HepG2 (cell line): ENCODE data around the gene CACNA2D3. TPM values are rescaled to one million over a fixed set of nuclear protein-coding genes. Genes with fewer than 3 reads are reported as not detected.

ENCODE experiments used
- ATAC-seq: fragments of 200-7000 bp; cut with Tn5 transposase; 3 replicates; pipeline ENCODE4 v1.9.1; 2020; ENCODE audit warnings: mild to moderate bottlenecking, moderate library complexity
- BruUV-seq: library from RNA; stranded (reverse); fragments of 400-500 nt; replicated peaks from 2 replicates; lab custom pipeline; 2021; lab: Mats Ljungman, UMichigan
- CTCF ChIA-PET: fragments of 300-600 bp; formaldehyde crosslinking; extraction: SDS; loops from one replicate; lab custom pipeline; 2021; ENCODE audit warnings: low total read pairs, inconsistent platforms, low intra/inter-chr PET ratio; lab: Yijun Ruan, JAX
- POLR2A ChIA-PET: fragments of 350-600 bp; sonication (Branson Sonifier 250); formaldehyde crosslinking; loops from one replicate; lab custom pipeline; 2020; ENCODE audit warnings: antibody characterized with exemption, inconsistent platforms; lab: Yijun Ruan, JAX
- DNase-seq: peaks from one replicate; pipeline ENCODE4 v3.0.0-alpha.2; 2015; ENCODE audit warnings: low spot score
- FAIRE-seq: peaks from 3 replicates; lab custom pipeline; 2011; peaks lifted over from hg19 to GRCh38; lab: Jason Lieb, UNC
- H2AFZ ChIP-seq: one replicate; pipeline ENCODE4 v1.6.1; 2011; ENCODE audit warnings: low read length, inconsistent platforms
- H3K27ac ChIP-seq: fragments of 300-600 bp; 3 replicates; pipeline ENCODE4 v1.8.0; 2011; ENCODE audit warnings: mixed run types, mild to moderate bottlenecking, mixed read lengths, low read length, inconsistent platforms; ENCODE audit not compliant: insufficient read depth; ENCODE audit errors: extremely low read length
- H3K27me3 ChIP-seq, 2 experiments: fragments of 200-600 bp in 1 of 2; 2 replicates in 1 of 2; 3 replicates in 1 of 2; pipeline versions ENCODE4 v1.6.0 to v1.8.0; 2011; ENCODE audit warnings: low read length in 2 of 2, mild to moderate bottlenecking in 2 of 2, moderate library complexity in 2 of 2, inconsistent platforms in 1 of 2; ENCODE audit not compliant: insufficient read depth in 2 of 2, control insufficient read depth in 1 of 2
- H3K36me3 ChIP-seq, 2 experiments: fragments of 200-600 bp in 1 of 2; replicated peaks in 1 of 2; 2 replicates in 1 of 2; 3 replicates in 1 of 2; pipeline versions ENCODE4 v1.5.1 to v1.8.0; 2011; ENCODE audit warnings: low read length in 2 of 2, inconsistent platforms in 1 of 2; ENCODE audit not compliant: insufficient read depth in 2 of 2, control insufficient read depth in 1 of 2
- H3K4me1 ChIP-seq: 2 replicates; pipeline ENCODE4 v1.5.1; 2012; ENCODE audit warnings: low read length, inconsistent platforms; ENCODE audit not compliant: insufficient read depth
- H3K4me2 ChIP-seq: 2 replicates; pipeline ENCODE4 v1.6.0; 2011; ENCODE audit warnings: low read depth, low read length, inconsistent platforms
- H3K4me3 ChIP-seq, 3 experiments: fragments of 200-600 bp in 1 of 3; sonication (generic), shearing (Covaris generic) in 1 of 3; replicated peaks in 1 of 3; 2 replicates each; pipeline ENCODE4 v1.5.1; 2011 to 2016; ENCODE audit warnings: low read length in 3 of 3, inconsistent platforms in 2 of 3, low read depth in 2 of 3, mild to moderate bottlenecking in 2 of 3, control low read depth in 1 of 3, mixed read lengths in 1 of 3; ENCODE audit not compliant: insufficient read depth in 1 of 3
- H3K79me2 ChIP-seq: one replicate; pipeline ENCODE4 v1.6.1; 2011; ENCODE audit warnings: low read length, inconsistent platforms; ENCODE audit not compliant: insufficient read depth
- H3K9ac ChIP-seq: 2 replicates; pipeline ENCODE4 v1.6.0; 2011; ENCODE audit warnings: mild to moderate bottlenecking, low read depth, low read length, inconsistent platforms; ENCODE audit not compliant: insufficient read depth
- H3K9me3 ChIP-seq: 2 replicates; pipeline ENCODE4 v1.5.1; 2012; ENCODE audit warnings: mild to moderate bottlenecking, low read length
- H4K20me1 ChIP-seq: 2 replicates; pipeline ENCODE4 v1.6.0; 2011; ENCODE audit warnings: inconsistent platforms, mild to moderate bottlenecking, low read length, moderate library complexity; ENCODE audit not compliant: insufficient read depth
- BRCA1 ChIP-seq: sonication (generic); formaldehyde crosslinking; IDR thresholded peaks from 2 replicates; pipeline ENCODE4 v1.4.0; 2020; ENCODE audit warnings: missing genetic modification reagents
- MAFK ChIP-seq, 2 experiments: IDR thresholded peaks in 1 of 2; conservative IDR thresholded peaks in 1 of 2; 2 replicates each; pipeline ENCODE4 v1.6.1; 2011; ENCODE audit warnings: improper control_type of control experiment in 2 of 2, low read length in 2 of 2
- WGBS: methylation state at CpG from one replicate; pipeline ENCODE4 v1.1.6; 2017; ENCODE audit warnings: low lambda C conversion rate; 5-methylcytosine and 5-hydroxymethylcytosine counted together
- in situ Hi-C: cut with HindIII; loops from 2 replicates; pipeline ENCODE4 v1.10.0; 2017; ENCODE audit warnings: low pct_unique_long_range_greater_than_20kb; ENCODE audit not compliant: extremely low pct_ligation_motif_present
- intact Hi-C: fragments of 100-400 bp; cut with micrococcal nuclease; formaldehyde crosslinking; loops from one replicate; pipeline ENCODE4 v1.10.0; 2022; ENCODE audit not compliant: unreplicated experiment
- polyA plus RNA-seq, 8 experiments: library from polyadenylated mRNA; depleted of rRNA in 3 of 8; stranded (reverse) in 7 of 8; unstranded in 1 of 8; fragments of >200 nt; fragmentation: Illumina TruSeq in 4 of 8; extraction: Trizol in 4 of 8; gene quantifications; 2 replicates each; pipeline versions ENCODE4 v1.2.1 to v1.2.3, GENCODE V29; 2011 to 2016; ENCODE audit warnings: low read depth in 4 of 8, missing spikeins in 1 of 8, mixed read lengths in 1 of 8; ENCODE audit not compliant: insufficient read depth in 1 of 8
- total RNA-seq, 5 experiments: library from RNA; depleted of rRNA; stranded (reverse); fragments of >200 nt; fragmentation: Illumina TruSeq; extraction: Trizol; gene quantifications; 2 replicates each; pipeline ENCODE4 v1.2.3, GENCODE V29; 2016; ENCODE audit warnings: low read depth in 1 of 5
- TF ChIP-seq, protein P1 (sequence below): sonication (generic); formaldehyde crosslinking; IDR thresholded peaks from 2 replicates; pipeline ENCODE4 v1.8.0; 2022; ENCODE audit warnings: low read depth, missing genetic modification reagents
- TF ChIP-seq, protein P2 (sequence below): sonication (generic); formaldehyde crosslinking; IDR thresholded peaks from 2 replicates; pipeline ENCODE4 v1.8.0; 2022; ENCODE audit warnings: mild to moderate bottlenecking, missing genetic modification reagents, borderline replicate concordance
- TF ChIP-seq, protein P3 (sequence below): sonication (generic); formaldehyde crosslinking; IDR thresholded peaks from 2 replicates; pipeline ENCODE4 v1.4.0; 2020; ENCODE audit warnings: mild to moderate bottlenecking, missing genetic modification reagents

CACNA2D3 gene
- total and polyA plus RNA-seq, 2 of the 13 experiments (the other 11 are each of a cell fraction or from before 2014, with no cell fraction given): not detected

DNA sequence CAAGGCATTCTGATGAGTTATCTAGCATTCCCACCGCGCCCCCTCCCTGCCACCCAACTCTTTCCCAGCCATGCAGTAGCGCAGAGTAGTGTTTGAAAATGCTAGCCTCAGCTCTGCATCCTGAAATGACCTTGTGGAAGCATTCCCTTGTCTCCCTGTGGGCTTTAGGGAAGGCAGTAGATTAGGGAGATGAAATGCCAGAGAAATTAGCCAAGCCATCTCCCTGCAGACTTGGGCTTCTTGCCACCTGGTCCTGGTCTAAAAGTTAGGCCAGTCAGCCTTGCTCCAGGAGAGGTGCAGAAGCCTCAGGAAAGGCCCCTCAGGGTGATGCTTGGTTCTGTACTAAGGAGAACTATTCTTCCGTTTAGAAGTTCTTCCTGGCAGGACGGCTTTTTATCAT lies 231.2 kb downstream of the CACNA2D3 start (continued):
- TF ChIP-seq, protein P1, sequence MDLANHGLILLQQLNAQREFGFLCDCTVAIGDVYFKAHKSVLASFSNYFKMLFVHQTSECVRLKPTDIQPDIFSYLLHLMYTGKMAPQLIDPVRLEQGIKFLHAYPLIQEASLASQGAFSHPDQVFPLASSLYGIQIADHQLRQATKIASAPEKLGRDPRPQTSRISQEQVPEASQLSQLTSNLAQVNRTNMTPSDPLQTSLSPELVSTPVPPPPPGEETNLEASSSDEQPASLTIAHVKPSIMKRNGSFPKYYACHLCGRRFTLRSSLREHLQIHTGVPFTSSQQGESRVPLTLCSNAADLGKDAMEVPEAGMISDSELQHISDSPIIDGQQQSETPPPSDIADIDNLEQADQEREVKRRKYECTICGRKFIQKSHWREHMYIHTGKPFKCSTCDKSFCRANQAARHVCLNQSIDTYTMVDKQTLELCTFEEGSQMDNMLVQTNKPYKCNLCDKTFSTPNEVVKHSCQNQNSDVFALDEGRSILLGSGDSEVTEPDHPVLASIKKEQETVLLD: no peak
- TF ChIP-seq, protein P2, sequence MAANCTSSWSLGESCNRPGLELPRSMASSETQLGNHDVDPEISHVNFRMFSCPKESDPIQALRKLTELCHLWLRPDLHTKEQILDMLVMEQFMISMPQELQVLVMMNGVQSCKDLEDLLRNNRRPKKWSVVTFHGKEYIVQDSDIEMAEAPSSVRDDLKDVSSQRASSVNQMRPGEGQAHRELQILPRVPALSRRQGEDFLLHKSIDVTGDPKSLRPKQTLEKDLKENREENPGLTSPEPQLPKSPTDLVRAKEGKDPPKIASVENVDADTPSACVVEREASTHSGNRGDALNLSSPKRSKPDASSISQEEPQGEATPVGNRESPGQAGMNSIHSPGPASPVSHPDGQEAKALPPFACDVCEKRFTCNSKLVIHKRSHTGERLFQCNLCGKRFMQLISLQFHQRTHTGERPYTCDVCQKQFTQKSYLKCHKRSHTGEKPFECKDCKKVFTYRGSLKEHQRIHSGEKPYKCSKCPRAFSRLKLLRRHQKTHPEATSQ (CRISPR knock-in tag): no peak
- no peak for TF ChIP-seq MAFK (conservative IDR thresholded peaks at IDR 0.05 in 1 of 2, IDR thresholded peaks at IDR 0.05 in 1 of 2; ENCODE audit: low read length in 2 of 2)
- TF ChIP-seq, all 625 proteins: peak for 0

DNA sequence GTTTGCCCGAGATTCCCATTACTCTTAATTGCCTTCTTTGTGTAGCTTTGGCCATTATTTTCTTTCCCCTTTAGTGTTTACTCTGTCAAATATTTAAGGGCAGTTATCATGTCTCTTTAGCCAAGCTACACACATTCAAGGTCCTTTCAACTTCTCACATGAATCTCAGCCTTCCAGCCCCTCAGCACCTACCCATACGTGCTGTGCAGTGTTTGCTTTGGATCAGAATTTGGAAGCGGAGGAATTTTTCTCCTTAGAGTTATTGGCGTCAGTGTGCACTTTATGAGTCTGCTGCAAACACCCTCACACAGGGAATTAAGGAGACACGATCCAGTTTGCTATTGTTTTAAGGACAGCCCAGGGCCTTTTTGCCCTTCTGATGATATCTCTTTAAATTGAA lies 231.6 kb downstream of the CACNA2D3 start:
- Histone ChIP-seq H3K27ac (no peak overlapping the region), H3K9ac (no peak overlapping the region), H3K79me2 (no peaks in the 10 kb centered on the region), H3K4me2 (no peak overlapping the region), H3K36me3 (no peaks in the 10 kb centered on the region), H3K27me3 (0 out of 5 replicates have a peak, but pooled peaks cover 0 to 2% of the 10 kb centered on the region in 2 experiments), H3K4me3 (no peak overlapping the region), H4K20me1 (no peaks in the 10 kb centered on the region), H2AFZ (no peak overlapping the region), H3K9me3 (no peaks in the 10 kb centered on the region), H3K4me1 (no peaks in the 10 kb centered on the region)
- FAIRE-seq (no peak), DNase-seq (no peak), ATAC-seq (no peak)
- no TSS peak for BruUV-seq
- ChIA-PET POLR2A (no interaction called here), CTCF (no interaction called here)
- no peak for TF ChIP-seq BRCA1 (CRISPR knock-in tag)
- TF ChIP-seq, protein P3, sequence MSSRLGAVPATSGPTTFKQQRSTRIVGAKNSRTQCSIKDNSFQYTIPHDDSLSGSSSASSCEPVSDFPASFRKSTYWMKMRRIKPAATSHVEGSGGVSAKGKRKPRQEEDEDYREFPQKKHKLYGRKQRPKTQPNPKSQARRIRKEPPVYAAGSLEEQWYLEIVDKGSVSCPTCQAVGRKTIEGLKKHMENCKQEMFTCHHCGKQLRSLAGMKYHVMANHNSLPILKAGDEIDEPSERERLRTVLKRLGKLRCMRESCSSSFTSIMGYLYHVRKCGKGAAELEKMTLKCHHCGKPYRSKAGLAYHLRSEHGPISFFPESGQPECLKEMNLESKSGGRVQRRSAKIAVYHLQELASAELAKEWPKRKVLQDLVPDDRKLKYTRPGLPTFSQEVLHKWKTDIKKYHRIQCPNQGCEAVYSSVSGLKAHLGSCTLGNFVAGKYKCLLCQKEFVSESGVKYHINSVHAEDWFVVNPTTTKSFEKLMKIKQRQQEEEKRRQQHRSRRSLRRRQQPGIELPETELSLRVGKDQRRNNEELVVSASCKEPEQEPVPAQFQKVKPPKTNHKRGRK (CRISPR knock-in tag): no peak
- WGBS: 2% methylated on average over 5 of the region's 5 CpGs
- in situ Hi-C loops: no loop called here
- intact Hi-C loops: no loop called here
